Measurements from ENCODE around the gene NR3C2.

The NR3C2 gene

DNA sequence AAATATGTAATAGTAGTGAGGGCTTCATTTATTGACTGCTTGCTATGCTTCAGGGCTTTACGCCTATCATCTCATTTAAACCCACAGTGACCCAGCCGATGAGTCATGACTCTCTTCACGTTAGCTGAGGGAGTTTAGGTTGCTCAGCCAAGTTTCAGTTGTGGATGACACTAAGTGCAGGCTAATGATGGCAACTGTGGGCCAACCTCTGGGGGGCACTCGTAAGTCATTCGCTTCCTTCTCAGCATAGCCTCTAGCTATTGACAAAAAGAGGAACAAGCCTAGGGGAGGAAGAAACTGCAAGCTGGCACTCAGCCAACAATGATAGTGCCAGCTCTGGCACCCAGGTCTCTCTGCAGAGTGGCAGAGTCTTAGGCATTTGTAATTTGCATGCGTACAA is 385.3 kb downstream of the NR3C2 start:
- DNase-seq (ENCODE audit: low read depth in 2 of 2), result peak; percentile 16 to 45

DNA sequence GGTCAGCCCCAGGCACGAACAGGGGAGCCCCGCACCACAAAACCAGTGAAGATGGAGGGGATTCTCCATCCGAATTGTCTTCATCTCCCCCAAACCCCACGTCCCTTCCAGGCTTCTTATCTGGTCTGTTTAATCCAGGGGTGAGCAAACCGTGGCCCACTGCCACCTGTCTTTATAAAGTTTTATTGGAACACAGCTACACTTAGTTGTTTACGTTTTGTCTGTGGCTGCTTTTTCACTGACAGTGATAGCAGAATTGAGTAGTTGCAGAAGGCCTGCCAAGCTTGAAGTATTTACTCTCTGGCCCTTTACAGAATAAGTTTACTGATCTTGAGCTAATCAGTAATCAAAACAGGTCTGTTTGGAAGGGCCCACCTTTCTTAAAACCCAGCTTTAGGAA is 386.4 kb downstream of the NR3C2 start:
- no peak for DNase-seq (ENCODE audit: low read depth in 2 of 2)

GRCh38 chr4:148054275-148054674 is 387.9 kb downstream of the NR3C2 start:
- DNase-seq (ENCODE audit: low read depth in 2 of 2), result no peak

GRCh38 chr4:148053298-148054003 is 388.8 kb downstream of the NR3C2 start:
- DNase-seq (ENCODE audit: low read depth in 2 of 2), result no peak

- no peak for DNase-seq (ENCODE audit: low read depth in 2 of 2)
These were observed 389.8 kb downstream of the NR3C2 start for GRCh38 chr4:148052448-148052847.

- DNase-seq (ENCODE audit: low read depth in 2 of 2), result no peak
These were observed 390.8 kb downstream of the NR3C2 start for GRCh38 chr4:148051403-148051802.

GRCh38 chr4:148048598-148048997 is 393.6 kb downstream of the NR3C2 start:
- DNase-seq (ENCODE audit: low read depth in 2 of 2), result no peak

GRCh38 chr4:148044912-148045352 is 397.3 kb downstream of the NR3C2 start:
- no peak for DNase-seq (ENCODE audit: low read depth in 2 of 2)

GRCh38 chr4:148044089-148044911 is 397.9 kb downstream of the NR3C2 start:
- DNase-seq (ENCODE audit: low read depth in 2 of 2), result no peak

DNA sequence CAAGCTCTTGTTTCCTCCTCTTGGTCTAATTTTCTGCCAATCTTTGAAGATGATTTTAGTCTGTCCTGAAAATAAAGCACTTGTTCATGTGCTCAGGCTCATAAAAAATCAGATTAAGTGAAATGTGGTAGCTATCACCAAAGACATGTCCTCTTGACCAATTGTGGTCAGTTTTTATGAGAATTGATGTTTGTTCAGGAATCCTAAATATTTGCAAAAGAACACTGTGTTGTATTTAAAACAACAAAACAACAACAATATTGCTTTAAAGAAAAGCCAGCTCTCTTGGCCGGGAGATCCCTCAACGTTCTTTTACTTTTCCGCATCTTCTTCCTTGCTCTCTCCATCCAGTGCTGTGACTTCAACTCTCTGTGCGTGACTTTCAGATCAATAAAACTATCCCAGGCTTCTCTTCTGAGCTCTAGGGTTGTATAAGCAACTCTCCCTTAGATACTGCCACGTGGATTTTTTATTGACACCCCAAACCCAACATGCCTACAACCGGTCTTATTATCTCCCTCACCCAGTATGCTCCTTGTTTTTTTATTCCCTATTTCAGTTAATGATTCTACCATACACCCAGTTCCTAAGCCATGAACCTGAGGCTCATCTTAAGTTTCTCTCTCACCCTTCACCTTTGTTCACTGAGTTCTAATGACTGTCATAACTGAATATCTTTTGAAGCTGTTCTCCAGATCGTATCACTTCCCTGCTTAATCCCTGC is 400.4 kb downstream of the NR3C2 start:
- no peak for DNase-seq (ENCODE audit: low read depth in 2 of 2)

DNA sequence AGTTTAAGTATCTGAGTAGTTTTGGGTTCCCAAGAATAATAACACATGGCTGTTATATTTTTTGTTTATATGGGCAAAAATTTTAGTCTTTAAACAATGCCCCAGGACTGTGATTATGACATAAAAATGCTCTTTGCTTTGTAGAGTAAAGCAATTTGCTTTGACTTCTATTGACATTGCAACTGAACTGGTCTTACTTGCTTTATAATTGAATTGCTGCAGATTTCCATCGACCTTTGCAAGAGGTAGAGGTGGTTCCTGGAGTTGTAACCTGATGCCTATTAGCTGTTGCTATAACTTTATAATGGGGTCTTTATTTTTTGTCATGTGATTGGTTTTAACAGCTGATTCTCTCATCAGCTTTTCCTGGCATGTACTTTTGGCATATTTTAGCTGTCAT is 407.4 kb downstream of the NR3C2 start:
- DNase-seq (ENCODE audit: low read depth in 2 of 2), result no peak

GRCh38 chr4:148030193-148030873 is 411.9 kb downstream of the NR3C2 start:
- no peak for DNase-seq (ENCODE audit: low read depth in 2 of 2)

DNA sequence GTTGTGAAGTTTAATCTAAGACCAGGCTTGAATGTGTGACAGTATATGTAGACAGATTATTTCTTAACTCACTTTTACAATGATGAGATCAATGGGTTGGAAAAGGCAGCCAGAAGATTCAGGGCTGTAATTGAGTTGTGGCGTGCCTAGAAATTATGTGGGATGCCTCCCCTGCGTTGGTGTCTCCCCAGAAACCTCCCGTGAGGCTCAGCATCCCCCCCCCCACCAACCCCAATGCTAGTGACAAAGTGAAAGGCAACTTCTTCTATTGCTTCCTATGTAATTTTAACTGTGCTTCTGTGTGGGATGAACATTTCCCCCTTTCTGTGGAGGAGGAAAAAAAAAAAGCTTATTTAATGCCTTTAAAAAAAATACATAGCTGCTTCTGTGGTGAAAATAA is 412.4 kb downstream of the NR3C2 start:
- DNase-seq (ENCODE audit: low read depth in 2 of 2), result no peak

Measured in activated CD4-positive, alpha-beta T cell treated with anti-CD3 and anti-CD28 coated beads for 24 hours (primary cell).